B cell (primary cell): ENCODE data around the gene SGSH. TPM values are rescaled to one million over a fixed set of nuclear protein-coding genes. Genes with fewer than 3 reads are reported as not detected.

Source experiments
- ATAC-seq: fragments of 200-7000 bp; cut with Tn5 transposase; one replicate; pipeline ENCODE4 v1.10.0; 2021; ENCODE audit warnings: low read depth, mild to moderate bottlenecking, moderate number of reproducible peaks, moderate library complexity
- CTCF ChIA-PET: fragments of 350-600 bp; sonication (Branson Sonifier 250); formaldehyde crosslinking; loops from one replicate; lab custom pipeline; 2021; ENCODE audit warnings: antibody characterized with exemption, inconsistent platforms; lab: Charles Lee
- POLR2A ChIA-PET: fragments of 350-600 bp; sonication (Branson Sonifier 250); formaldehyde crosslinking; loops from one replicate; lab custom pipeline; 2021; ENCODE audit warnings: antibody characterized with exemption; lab: Charles Lee
- DNase-seq: peaks from one replicate; pipeline ENCODE4 v3.0.0; 2013
- H2AFZ ChIP-seq: 2 replicates; pipeline ENCODE4 v1.6.1; 2012; ENCODE audit warnings: mild to moderate bottlenecking, low read depth, low read length; ENCODE audit not compliant: insufficient read depth, poor library complexity, severe bottlenecking
- H3K27ac ChIP-seq, 2 donors: 1 replicate in 1 of 2; 2 replicates in 1 of 2; pipeline ENCODE4 v1.5.1; 2012 to 2013; ENCODE audit warnings: low read length in 2 of 2, mild to moderate bottlenecking in 2 of 2, moderate library complexity in 1 of 2
- H3K27me3 ChIP-seq, 4 experiments: fragments of 200-600 bp in 1 of 4; sonication (generic) in 1 of 4; replicated peaks in 1 of 4; 1 replicate in 2 of 4; 2 replicates in 2 of 4; pipeline versions ENCODE4 v1.6.1 to v1.7.0; 2013 to 2016; ENCODE audit warnings: low read length in 3 of 4, mild to moderate bottlenecking in 2 of 4, mixed read lengths in 1 of 4, moderate library complexity in 1 of 4; ENCODE audit not compliant: insufficient read depth in 4 of 4, control insufficient read depth in 3 of 4; ENCODE audit errors: control extremely low read depth in 1 of 4
- H3K36me3 ChIP-seq, 2 experiments: replicated peaks in 1 of 2; 1 replicate in 1 of 2; 2 replicates in 1 of 2; pipeline versions ENCODE4 v1.6.1 to v1.7.1; 2013; ENCODE audit warnings: low read length in 1 of 2; ENCODE audit not compliant: insufficient read depth in 2 of 2, control insufficient read depth in 1 of 2; ENCODE audit errors: control extremely low read depth in 1 of 2, extremely low read depth in 1 of 2
- H3K4me1 ChIP-seq, 2 donors: fragments of 200-600 bp in 1 of 2; sonication (generic) in 1 of 2; 1 replicate in 1 of 2; 2 replicates in 1 of 2; pipeline versions ENCODE4 v1.5.1 to v1.6.1; 2013 to 2017; ENCODE audit warnings: low read length in 2 of 2; ENCODE audit not compliant: control insufficient read depth in 2 of 2, insufficient read depth in 2 of 2
- H3K4me2 ChIP-seq: replicated peaks from 2 replicates; pipeline ENCODE3; 2012; ENCODE audit warnings: mild to moderate bottlenecking, low read depth, low read length; ENCODE audit not compliant: poor library complexity, severe bottlenecking
- H3K4me3 ChIP-seq, 5 experiments: fragments of 200-600 bp in 1 of 5; sonication (generic) in 1 of 5; 1 replicate in 3 of 5; 2 replicates in 2 of 5; pipeline versions ENCODE4 v1.5.1 to v1.7.0; 2011 to 2016; ENCODE audit warnings: low read length in 4 of 5, mild to moderate bottlenecking in 4 of 5, low read depth in 2 of 5, control low read depth in 1 of 5, moderate library complexity in 1 of 5; ENCODE audit not compliant: insufficient read depth in 1 of 5; ENCODE audit errors: control extremely low read depth in 1 of 5, extremely low read depth in 1 of 5
- H3K79me2 ChIP-seq: fragments of 200-600 bp; sonication (generic); one replicate; pipeline ENCODE4 v1.6.0; 2016; ENCODE audit warnings: low read length; ENCODE audit not compliant: control insufficient read depth, insufficient read depth
- H3K9ac ChIP-seq: fragments of 200-600 bp; sonication (generic); 2 replicates; pipeline ENCODE4 v1.6.1; 2017; ENCODE audit warnings: mild to moderate bottlenecking, low read length, moderate library complexity
- H3K9me3 ChIP-seq, 3 donors: one replicate each; pipeline versions ENCODE4 v1.6.1 to v1.7.1; 2013; ENCODE audit warnings: low read length in 2 of 3; ENCODE audit not compliant: control insufficient read depth in 2 of 3, insufficient read depth in 1 of 3; ENCODE audit errors: control extremely low read depth in 1 of 3
- H4K20me1 ChIP-seq: 2 replicates; pipeline ENCODE4 v1.6.0; 2012; ENCODE audit warnings: mild to moderate bottlenecking, low read length; ENCODE audit not compliant: insufficient read depth, control insufficient read depth, poor library complexity, severe bottlenecking
- H3K27ac Mint-ChIP-seq: one replicate; pipeline ENCODE4 v1.8.0; 2021; ENCODE audit warnings: mixed read lengths
- H3K27me3 Mint-ChIP-seq: one replicate; pipeline ENCODE4 v1.8.0; 2021; ENCODE audit warnings: mixed read lengths
- H3K4me1 Mint-ChIP-seq: one replicate; pipeline ENCODE4 v1.8.0; 2021; ENCODE audit warnings: mixed read lengths
- H3K4me3 Mint-ChIP-seq: one replicate; pipeline ENCODE4 v1.8.0; 2021; ENCODE audit warnings: mixed read lengths
- H3K9me3 Mint-ChIP-seq: one replicate; pipeline ENCODE4 v1.8.0; 2022; ENCODE audit warnings: mixed read lengths; ENCODE audit not compliant: insufficient read depth
- CTCF ChIP-seq: fragments of 200-600 bp; IDR thresholded peaks from one replicate; pipeline ENCODE4 v1.8.0; 2022; ENCODE audit warnings: antibody characterized with exemption, mild to moderate bottlenecking
- EZH2 ChIP-seq: IDR thresholded peaks from 2 replicates; pipeline ENCODE4 v1.6.1; 2012; ENCODE audit warnings: borderline replicate concordance, low read depth, mild to moderate bottlenecking, moderate library complexity, low read length; ENCODE audit not compliant: insufficient read depth, poor library complexity, severe bottlenecking
- WGBS: methylation state at CpG from one replicate; pipeline ENCODE4 v1.1.5; 2013; ENCODE audit warnings: missing lambda C conversion rate; ENCODE audit not compliant: insufficient coverage; 5-methylcytosine and 5-hydroxymethylcytosine counted together
- intact Hi-C: fragments of 100-400 bp; cut with micrococcal nuclease; formaldehyde crosslinking; loops from one replicate; pipeline ENCODE4 v1.10.0; 2022
- polyA plus RNA-seq: library from polyadenylated mRNA; depleted of rRNA; stranded (reverse); fragments of >200 nt; gene quantifications from 2 replicates; pipeline ENCODE4 v1.2.3, GENCODE V29; 2012
- total RNA-seq, 2 donors: library from RNA; stranded (reverse); fragments of 120-200 nt in 1 of 2; gene quantifications; 1 replicate in 1 of 2; 2 replicates in 1 of 2; pipeline versions ENCODE4 v1.2.3 to v1.2.4, GENCODE V29; 2013 to 2022

SGSH gene
- total and polyA plus RNA-seq, 2 donors (not counting 1 experiment from before 2014, with no cell fraction given): 44.5 to 83.7 TPM

DNA sequence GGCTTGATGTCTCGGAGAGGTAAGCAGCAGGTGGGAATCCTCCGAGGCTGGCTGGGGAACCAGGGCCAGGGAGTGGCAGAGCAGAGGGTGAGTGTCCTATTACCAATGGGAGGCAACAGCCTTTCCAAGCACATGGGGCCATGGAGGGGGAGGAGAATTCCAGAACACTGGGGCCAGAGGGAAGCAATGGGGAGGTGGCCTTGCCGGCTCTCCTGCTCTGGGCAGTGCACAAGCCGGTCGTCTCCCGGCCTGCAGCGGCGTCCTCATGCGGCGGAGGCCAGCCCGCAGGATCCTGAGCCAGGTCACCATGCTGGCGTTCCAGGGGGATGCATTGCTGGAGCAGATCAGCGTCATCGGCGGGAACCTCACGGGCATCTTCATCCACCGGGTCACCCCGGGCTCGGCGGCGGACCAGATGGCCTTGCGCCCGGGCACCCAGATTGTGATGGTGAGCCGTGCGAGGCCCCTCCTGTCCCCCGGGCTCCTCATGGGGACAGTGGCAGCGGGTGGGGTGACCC is 21.9 kb downstream of the SGSH start:
- CTCF ChIA-PET: interaction anchor here (3.9 to 4.7 kb wide), 2 partner anchors 56 to 164 kb away, joined by 26 to 55 read pairs; no protein-coding TSS in a partner anchor

GRCh38 chr17:80196652-80197051 is 23.5 kb downstream of the SGSH start:
- Histone ChIP-seq H3K79me2 (no peaks in the 10 kb centered on the region), H3K27ac (no peak overlapping the region), H3K9ac (no peak overlapping the region), H3K27me3 (peaks cover 0 to 11% (median 0%) of the 10 kb centered on the region in 4 experiments), H3K4me1 (no peaks in the 10 kb centered on the region), H3K4me2 (no peak overlapping the region), H3K36me3 (no peaks in the 10 kb centered on the region), H3K4me3 (no peak overlapping the region), H3K9me3 (peaks cover 0 to 9% (median 0%) of the 10 kb centered on the region in 3 donors), H2AFZ (no peak overlapping the region), H4K20me1 (no peaks in the 10 kb centered on the region)
- CTCF ChIA-PET: interaction anchor here (0.6 to 4.7 kb wide), 10 partner anchors 10 to 168 kb away, joined by 3 to 55 read pairs (median 6); no protein-coding TSS in a partner anchor
- POLR2A ChIA-PET: no interaction called here
- DNase-seq: no peak
- no peaks in the 10 kb centered on the region for H3K4me1 Mint-ChIP-seq
- no peaks in the 10 kb centered on the region for H3K9me3 Mint-ChIP-seq
- peaks cover 14% of the 10 kb centered on the region for H3K27me3 Mint-ChIP-seq
- intact Hi-C loops: loop anchor here (1.0 kb wide), 1 partner anchor 57 kb away; no protein-coding TSS in a partner anchor
- no peak overlapping the region for H3K4me3 Mint-ChIP-seq
- TF ChIP-seq CTCF (no peak), EZH2 (no peak)
- WGBS: 97% methylated on average over 7 of the region's 7 CpGs
- ATAC-seq: no peak
- H3K27ac Mint-ChIP-seq: no peak overlapping the region

More for the DNA sequence above, 21.9 kb downstream of the SGSH start:
- Histone ChIP-seq H3K4me3 (no peak overlapping the region), H4K20me1 (no peaks in the 10 kb centered on the region), H3K4me1 (no peaks in the 10 kb centered on the region), H3K27ac (no peak overlapping the region), H3K27me3 (peaks cover 0 to 11% (median 0%) of the 10 kb centered on the region in 4 experiments), H3K36me3 (no peaks in the 10 kb centered on the region), H3K9me3 (peaks cover 0 to 9% (median 0%) of the 10 kb centered on the region in 3 donors), H3K9ac (no peak overlapping the region), H3K4me2 (no peak overlapping the region), H3K79me2 (no peaks in the 10 kb centered on the region), H2AFZ (no peak overlapping the region)
- H3K4me3 Mint-ChIP-seq: no peak overlapping the region
- no peak for ATAC-seq
- POLR2A ChIA-PET: no interaction called here
- 90% methylated on average over 14 of the region's 27 CpGs for WGBS
- intact Hi-C loops: no loop called here
- no peak for TF ChIP-seq EZH2
- no peak overlapping the region for H3K27ac Mint-ChIP-seq
- H3K27me3 Mint-ChIP-seq: peaks cover 9% of the 10 kb centered on the region
- DNase-seq: no peak
- H3K9me3 Mint-ChIP-seq: no peaks in the 10 kb centered on the region
- no peaks in the 10 kb centered on the region for H3K4me1 Mint-ChIP-seq
